CD4-positive, alpha-beta T cell (primary cell): ENCODE results near the gene ARID1B. TPM values are rescaled to one million over a fixed set of nuclear protein-coding genes. Genes with fewer than 3 reads are reported as not detected.

Source experiments
- ATAC-seq: fragments of 200-7000 bp; cut with Tn5 transposase; one replicate; pipeline ENCODE4 v1.10.0; 2022; ENCODE audit warnings: mild to moderate bottlenecking; ENCODE audit not compliant: poor library complexity
- CTCF ChIA-PET: fragments of 350-600 bp; sonication (Branson Sonifier 250); formaldehyde crosslinking; loops from one replicate; lab custom pipeline; 2021; ENCODE audit warnings: antibody characterized with exemption, inconsistent platforms; lab: Charles Lee
- POLR2A ChIA-PET: fragments of 350-600 bp; sonication (Branson Sonifier 250); formaldehyde crosslinking; loops from one replicate; lab custom pipeline; 2021; ENCODE audit warnings: antibody characterized with exemption, inconsistent platforms; lab: Charles Lee
- DNase-seq, 14 experiments: peaks; one replicate each; pipeline ENCODE4 v3.0.0-alpha.2; 2013 to 2020; ENCODE audit warnings: mixed read lengths in 2 of 14
- H3K27ac ChIP-seq, 2 donors: one replicate each; pipeline versions ENCODE4 v1.5.1 to v1.7.0; 2013; ENCODE audit warnings: low read length in 2 of 2, low read depth in 1 of 2, mild to moderate bottlenecking in 1 of 2
- H3K27me3 ChIP-seq, 2 experiments: 1 replicate in 1 of 2; 2 replicates in 1 of 2; pipeline versions ENCODE4 v1.6.1 to v1.7.0; 2013; ENCODE audit warnings: low read length in 2 of 2, control low read depth in 1 of 2, mild to moderate bottlenecking in 1 of 2, moderate library complexity in 1 of 2; ENCODE audit not compliant: insufficient read depth in 2 of 2, control insufficient read depth in 1 of 2
- H3K36me3 ChIP-seq: one replicate; pipeline ENCODE4 v1.6.1; 2013; ENCODE audit warnings: low read length, control low read depth; ENCODE audit not compliant: insufficient read depth
- H3K4me1 ChIP-seq: one replicate; pipeline ENCODE4 v1.6.1; 2013; ENCODE audit warnings: low read length, control low read depth; ENCODE audit not compliant: insufficient read depth
- H3K4me3 ChIP-seq: one replicate; pipeline ENCODE4 v1.5.1; 2013; ENCODE audit warnings: mild to moderate bottlenecking, low read length, moderate library complexity
- H3K9me3 ChIP-seq, 2 experiments: 1 replicate in 1 of 2; 2 replicates in 1 of 2; pipeline versions ENCODE4 v1.6.1 to v1.7.0; 2013; ENCODE audit warnings: low read length in 2 of 2, mild to moderate bottlenecking in 2 of 2, control low read depth in 1 of 2, moderate library complexity in 1 of 2; ENCODE audit not compliant: control insufficient read depth in 1 of 2, insufficient read depth in 1 of 2
- H3K27ac Mint-ChIP-seq: one replicate; pipeline ENCODE4 v1.8.0; 2020; ENCODE audit warnings: mixed read lengths
- H3K27me3 Mint-ChIP-seq: one replicate; pipeline ENCODE4 v1.8.0; 2021; ENCODE audit warnings: mixed read lengths
- H3K36me3 Mint-ChIP-seq: one replicate; pipeline ENCODE4 v1.8.0; 2021; ENCODE audit warnings: low read depth, mixed read lengths
- H3K4me1 Mint-ChIP-seq: one replicate; pipeline ENCODE4 v1.8.0; 2021; ENCODE audit warnings: low read depth, mixed read lengths
- H3K4me3 Mint-ChIP-seq: one replicate; pipeline ENCODE4 v1.8.0; 2020; ENCODE audit warnings: mild to moderate bottlenecking, mixed read lengths
- H3K9me3 Mint-ChIP-seq: one replicate; pipeline ENCODE4 v1.8.0; 2020; ENCODE audit warnings: mixed read lengths
- CTCF ChIP-seq: fragments of 200-600 bp; IDR thresholded peaks from one replicate; pipeline ENCODE4 v1.8.0; 2022; ENCODE audit warnings: antibody characterized with exemption, mild to moderate bottlenecking
- intact Hi-C, 2 experiments: fragments of 100-400 bp; cut with DNase I in 1 of 2; cut with micrococcal nuclease in 1 of 2; formaldehyde crosslinking; loops; one replicate each; pipeline versions ENCODE4 v1.15.1 to v1.9.0; 2023 to 2025; cut with DNase I, micrococcal nuclease
- total RNA-seq, 174 experiments: library from RNA in 2 of 174; stranded (reverse) in 2 of 174; gene quantifications; one replicate each; pipeline ENCODE4 v1.2.3 and lab custom pipeline; 2021 to 2026

ARID1B gene
- total RNA-seq, 2 experiments from 2014 or later = 120 to 125 TPM

GRCh38 chr6:156942266-156942665 lies 165.1 kb downstream of the ARID1B start:
- Histone ChIP-seq H3K4me3 (no peak overlapping the region), H3K36me3 (no peaks in the 10 kb centered on the region), H3K27me3 (no peaks in the 10 kb centered on the region), H3K4me1 (peaks cover 8% of the 10 kb centered on the region), H3K27ac (no peak overlapping the region), H3K9me3 (no peaks in the 10 kb centered on the region)
- Mint-ChIP-seq H3K9me3 (no peaks in the 10 kb centered on the region), H3K36me3 (peaks cover 4% of the 10 kb centered on the region), H3K4me1 (peaks cover 88% of the 10 kb centered on the region), H3K4me3 (no peak overlapping the region), H3K27ac (peak overlapping the region; percentile 15), H3K27me3 (no peaks in the 10 kb centered on the region)
- POLR2A ChIA-PET = no interaction called here
- DNase-seq (no peak), ATAC-seq (no peak)
- intact Hi-C loops = loop anchor here in 1 of 2 experiments (5.0 to 10.0 kb wide), 2 partner anchors 145 to 377 kb away; no protein-coding TSS in a partner anchor
- CTCF ChIA-PET = interaction anchor here (1.0 to 1.4 kb wide), 2 partner anchors 11 to 92 kb away, joined by 3 to 4 read pairs; no protein-coding TSS in a partner anchor
- no peak for TF ChIP-seq CTCF

DNA sequence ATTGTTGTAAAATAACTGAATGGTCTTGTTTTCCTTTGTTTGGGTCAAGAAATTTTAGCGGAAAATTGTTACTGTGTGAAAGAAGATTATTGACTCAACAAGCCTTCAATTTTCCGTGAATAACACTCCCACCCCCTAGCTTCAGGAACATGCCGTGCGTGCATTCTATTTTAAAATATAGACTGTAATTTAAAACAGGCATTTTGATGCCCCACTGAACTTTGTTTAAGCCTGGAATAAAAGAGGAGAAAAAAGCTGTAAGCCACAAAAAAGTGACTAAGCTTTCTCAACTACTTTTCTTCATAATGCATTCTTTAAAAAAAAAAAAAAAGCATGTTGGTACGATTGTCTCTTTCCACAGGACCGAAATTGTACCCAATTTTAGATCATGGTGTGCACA lies 166.0 kb downstream of the ARID1B start:
- no peak for TF ChIP-seq CTCF
- Mint-ChIP-seq H3K9me3 (no peaks in the 10 kb centered on the region), H3K4me3 (no peak overlapping the region), H3K4me1 (peaks cover 81% of the 10 kb centered on the region), H3K36me3 (no peaks in the 10 kb centered on the region), H3K27ac (peak overlapping the region; percentile 15), H3K27me3 (no peaks in the 10 kb centered on the region)
- no peak overlapping the region for H3K4me3 ChIP-seq
- intact Hi-C loops = loop anchor here in 1 of 2 experiments (5.0 to 10.0 kb wide), 2 partner anchors 146 to 378 kb away; no protein-coding TSS in a partner anchor
- no peak for DNase-seq
- no peak for ATAC-seq
- no peaks in the 10 kb centered on the region for H3K27me3 ChIP-seq
- H3K27ac ChIP-seq = no peak overlapping the region
- no peaks in the 10 kb centered on the region for H3K9me3 ChIP-seq
- ChIA-PET POLR2A (interaction anchor here (0.7 to 1.2 kb wide), 2 partner anchors 11 to 29 kb away, joined by 3 read pairs; no protein-coding TSS in a partner anchor), CTCF (interaction anchor here (0.6 to 1.4 kb wide), 3 partner anchors 10 to 1642 kb away, joined by 3 read pairs; no protein-coding TSS in a partner anchor)
- H3K36me3 ChIP-seq = no peaks in the 10 kb centered on the region
- H3K4me1 ChIP-seq = peaks cover 8% of the 10 kb centered on the region

- no peaks in the 10 kb centered on the region for H3K9me3 Mint-ChIP-seq
- ATAC-seq (no peak), DNase-seq (no peak)
- Histone ChIP-seq H3K27ac (no peak overlapping the region), H3K4me1 (peaks cover 8% of the 10 kb centered on the region), H3K4me3 (no peak overlapping the region), H3K9me3 (no peaks in the 10 kb centered on the region), H3K36me3 (no peaks in the 10 kb centered on the region), H3K27me3 (no peaks in the 10 kb centered on the region)
- H3K4me3 Mint-ChIP-seq = no peak overlapping the region
- intact Hi-C loops = loop anchor here in 1 of 2 experiments (5.0 to 10.0 kb wide), 2 partner anchors 147 to 379 kb away; no protein-coding TSS in a partner anchor
- no peak for TF ChIP-seq CTCF
- POLR2A ChIA-PET = interaction anchor here (1.0 to 1.2 kb wide), 2 partner anchors 21 to 30 kb away, joined by 3 read pairs; no protein-coding TSS in a partner anchor
- H3K4me1 Mint-ChIP-seq = peaks cover 77% of the 10 kb centered on the region
- no peaks in the 10 kb centered on the region for H3K27me3 Mint-ChIP-seq
- no peak overlapping the region for H3K27ac Mint-ChIP-seq
- CTCF ChIA-PET = interaction anchor here (1.3 to 1.5 kb wide), 2 partner anchors 8 to 9 kb away, joined by 3 to 4 read pairs; no protein-coding TSS in a partner anchor
- H3K36me3 Mint-ChIP-seq = no peaks in the 10 kb centered on the region
These were observed 166.6 kb downstream of the ARID1B start for GRCh38 chr6:156943816-156944215.
